DMS79 (cell line): ENCODE results near the gene FRG1.
"Not testable (repeated sequence)": the region's sequence is repeated elsewhere in the genome, so short reads cannot be mapped to it uniquely, and the experiment has no call there.

Source experiments
- DNase-seq: peaks from one replicate; lab custom pipeline; 2025; lab: John Stamatoyannopoulos, UW

The FRG1 gene

DNA sequence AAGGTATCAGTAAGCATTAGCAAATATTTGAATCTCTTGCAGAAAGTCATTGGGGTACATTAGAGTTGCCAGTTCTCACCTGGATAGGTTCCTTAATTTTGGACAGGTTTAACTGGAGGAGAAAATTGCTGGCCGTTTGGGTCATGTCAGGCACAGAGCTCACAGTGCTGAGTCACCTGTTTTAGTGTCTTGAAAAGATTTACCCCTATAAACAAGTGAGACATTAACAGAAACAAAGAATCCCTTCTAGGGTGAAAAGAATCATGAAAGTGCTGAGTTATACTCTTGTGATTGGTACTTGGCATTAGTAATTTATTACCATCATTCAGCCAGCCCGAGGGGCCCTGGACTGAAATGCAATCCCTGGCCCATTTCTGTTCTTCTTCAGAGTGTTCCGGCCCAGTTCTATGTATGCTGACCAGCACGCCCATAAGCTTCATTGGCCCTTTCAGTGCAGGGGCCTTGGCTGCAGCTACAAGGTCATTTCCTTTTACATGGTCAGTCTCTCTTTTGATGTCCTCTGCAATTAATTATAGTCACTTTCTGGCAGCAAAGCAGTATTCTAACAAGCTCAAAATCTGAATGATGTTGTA is 45.1 kb downstream of the FRG1 start:
- DNase-seq: not testable (repeated sequence)

DNA sequence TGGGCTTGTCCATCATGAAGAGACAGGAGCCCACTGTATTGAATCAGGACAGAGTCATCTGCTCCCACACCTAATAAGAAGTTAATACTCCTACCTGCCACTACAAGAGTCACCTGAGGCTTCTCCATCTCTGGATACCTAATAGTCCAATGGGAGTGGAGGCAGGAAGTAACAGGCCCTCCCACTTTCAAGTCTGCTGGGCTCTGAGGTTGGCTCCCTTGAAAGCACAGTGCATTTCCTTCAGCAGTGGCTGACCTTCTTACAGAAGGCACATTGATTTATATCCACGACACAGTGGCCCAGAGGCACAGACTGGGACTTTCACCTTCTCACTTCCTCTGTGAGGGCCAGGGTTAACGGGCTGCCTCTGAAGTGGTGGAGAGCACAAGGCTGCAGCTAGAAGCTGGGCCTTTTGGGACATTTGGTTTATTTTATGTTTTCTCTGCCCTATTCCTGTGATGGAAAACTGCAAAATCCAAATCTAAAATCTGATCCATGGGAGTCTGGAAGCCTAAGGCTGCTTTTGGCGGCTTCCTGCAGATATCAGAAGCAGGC is 48.3 kb downstream of the FRG1 start:
- DNase-seq: no peak

DNA sequence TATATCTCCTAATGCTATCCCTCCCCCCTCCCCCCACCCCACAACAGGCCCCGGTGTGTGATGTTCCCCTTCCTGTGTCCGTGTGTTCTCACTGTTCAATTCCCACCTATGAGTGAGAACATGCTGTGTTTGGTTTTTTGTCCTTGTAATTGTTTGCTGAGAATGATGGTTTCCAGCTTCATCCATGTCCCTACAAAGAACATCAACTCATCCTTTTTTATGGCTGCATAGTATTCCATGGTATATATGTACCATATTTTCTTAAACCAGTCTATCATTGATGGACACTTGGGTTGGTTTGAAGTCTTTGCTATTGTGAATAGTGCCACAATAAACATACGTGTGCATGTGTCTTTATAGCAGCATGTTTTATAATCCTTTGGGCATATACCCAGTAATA is 49.3 kb downstream of the FRG1 start:
- not testable (repeated sequence) for DNase-seq
